Measurements from ENCODE around the gene SLC6A9.

Gene SLC6A9

GRCh38 chr1:43979528-43980254 lies 51.6 kb downstream of the SLC6A9 start:
- peaks cover 45 to 52% of the 10 kb centered on the region in 2 donors for H3K4me1 ChIP-seq (ENCODE audit: control insufficient read depth in 1 of 2, insufficient read depth in 2 of 2, low read length in 2 of 2)
- no peaks in the 10 kb centered on the region for H3K27me3 ChIP-seq (ENCODE audit: control insufficient read depth in 1 of 2, insufficient read depth in 2 of 2, low read length in 2 of 2)
- peak overlapping the region; percentile 21 for H3K27ac ChIP-seq (ENCODE audit: low read depth, low read length)
- H3K36me3 ChIP-seq (ENCODE audit: control insufficient read depth in 1 of 2, insufficient read depth in 2 of 2, low read length in 2 of 2) = peaks cover 15 to 27% of the 10 kb centered on the region in 2 donors
- peak overlapping the region; percentile 38 to 64 for H3K9ac ChIP-seq (ENCODE audit: low read depth in 1 of 2, low read length in 2 of 2)
- H3K4me3 ChIP-seq (ENCODE audit: low read depth in 1 of 2, low read length in 2 of 2) = peak overlapping the region; percentile 62 to 68
- H3K9me3 ChIP-seq (ENCODE audit: control insufficient read depth in 1 of 2, low read length in 2 of 2) = no peaks in the 10 kb centered on the region

GRCh38 chr1:43979261-43979527 lies 52.1 kb downstream of the SLC6A9 start:
- H3K9ac ChIP-seq (ENCODE audit: low read depth in 1 of 2, low read length in 2 of 2) = no peak overlapping the region
- no peaks in the 10 kb centered on the region for H3K27me3 ChIP-seq (ENCODE audit: control insufficient read depth in 1 of 2, insufficient read depth in 2 of 2, low read length in 2 of 2)
- peaks cover 47 to 54% of the 10 kb centered on the region in 2 donors for H3K4me1 ChIP-seq (ENCODE audit: control insufficient read depth in 1 of 2, insufficient read depth in 2 of 2, low read length in 2 of 2)
- H3K9me3 ChIP-seq (ENCODE audit: control insufficient read depth in 1 of 2, low read length in 2 of 2) = no peaks in the 10 kb centered on the region
- peak overlapping the region in 1 of 2 donors; percentile 68 for H3K4me3 ChIP-seq (ENCODE audit: low read depth in 1 of 2, low read length in 2 of 2)
- no peak overlapping the region for H3K27ac ChIP-seq (ENCODE audit: low read depth, low read length)
- H3K36me3 ChIP-seq (ENCODE audit: control insufficient read depth in 1 of 2, insufficient read depth in 2 of 2, low read length in 2 of 2) = peaks cover 15 to 24% of the 10 kb centered on the region in 2 donors

- Histone ChIP-seq H3K27me3 (ENCODE audit: control insufficient read depth in 1 of 2, insufficient read depth in 2 of 2, low read length in 2 of 2) (no peaks in the 10 kb centered on the region), H3K9ac (ENCODE audit: low read depth in 1 of 2, low read length in 2 of 2) (peak within 1 kb of the TSS; percentile 44 to 65), H3K4me3 (ENCODE audit: low read depth in 1 of 2, low read length in 2 of 2) (peak within 1 kb of the TSS; percentile 68 to 77), H3K9me3 (ENCODE audit: control insufficient read depth in 1 of 2, low read length in 2 of 2) (no peaks in the 10 kb centered on the region), H3K4me1 (ENCODE audit: control insufficient read depth in 1 of 2, insufficient read depth in 2 of 2, low read length in 2 of 2) (peaks cover 52 to 59% of the 10 kb centered on the region in 2 donors), H3K36me3 (ENCODE audit: control insufficient read depth in 1 of 2, insufficient read depth in 2 of 2, low read length in 2 of 2) (peaks cover 15 to 23% of the 10 kb centered on the region in 2 donors), H3K27ac (ENCODE audit: low read depth, low read length) (peak within 1 kb of the TSS; percentile 21)
These were observed 52.6 kb downstream of the SLC6A9 start, which contains the start of gene B4GALT2 for GRCh38 chr1:43978551-43979260. B4GALT2 (plus strand) TSS chr1:43979210; CDS start chr1:43981161, 1,951 bp downstream.

GRCh38 chr1:43978264-43978550 lies 53.1 kb downstream of the SLC6A9 start:
- Histone ChIP-seq H3K9ac (ENCODE audit: low read depth in 1 of 2, low read length in 2 of 2) (peak overlapping the region; percentile 44 to 65), H3K36me3 (ENCODE audit: control insufficient read depth in 1 of 2, insufficient read depth in 2 of 2, low read length in 2 of 2) (peaks cover 15 to 21% of the 10 kb centered on the region in 2 donors), H3K4me1 (ENCODE audit: control insufficient read depth in 1 of 2, insufficient read depth in 2 of 2, low read length in 2 of 2) (peaks cover 53 to 60% of the 10 kb centered on the region in 2 donors), H3K27ac (ENCODE audit: low read depth, low read length) (no peak overlapping the region), H3K27me3 (ENCODE audit: control insufficient read depth in 1 of 2, insufficient read depth in 2 of 2, low read length in 2 of 2) (no peaks in the 10 kb centered on the region), H3K9me3 (ENCODE audit: control insufficient read depth in 1 of 2, low read length in 2 of 2) (no peaks in the 10 kb centered on the region), H3K4me3 (ENCODE audit: low read depth in 1 of 2, low read length in 2 of 2) (peak overlapping the region in 1 of 2 donors; percentile 64)

GRCh38 chr1:43977376-43978263 lies 53.6 kb downstream of the SLC6A9 start:
- H3K4me1 ChIP-seq (ENCODE audit: control insufficient read depth in 1 of 2, insufficient read depth in 2 of 2, low read length in 2 of 2) = peaks cover 53 to 60% of the 10 kb centered on the region in 2 donors
- H3K9ac ChIP-seq (ENCODE audit: low read depth in 1 of 2, low read length in 2 of 2) = peak overlapping the region in 1 of 2 donors; percentile 9
- H3K27me3 ChIP-seq (ENCODE audit: control insufficient read depth in 1 of 2, insufficient read depth in 2 of 2, low read length in 2 of 2) = no peaks in the 10 kb centered on the region
- H3K9me3 ChIP-seq (ENCODE audit: control insufficient read depth in 1 of 2, low read length in 2 of 2) = no peaks in the 10 kb centered on the region
- peaks cover 15 to 23% of the 10 kb centered on the region in 2 donors for H3K36me3 ChIP-seq (ENCODE audit: control insufficient read depth in 1 of 2, insufficient read depth in 2 of 2, low read length in 2 of 2)
- H3K4me3 ChIP-seq (ENCODE audit: low read depth in 1 of 2, low read length in 2 of 2) = peak overlapping the region in 1 of 2 donors; percentile 4
- H3K27ac ChIP-seq (ENCODE audit: low read depth, low read length) = no peak overlapping the region

- Histone ChIP-seq H3K36me3 (ENCODE audit: control insufficient read depth in 1 of 2, insufficient read depth in 2 of 2, low read length in 2 of 2) (peaks cover 17 to 29% of the 10 kb centered on the region in 2 donors), H3K4me1 (ENCODE audit: control insufficient read depth in 1 of 2, insufficient read depth in 2 of 2, low read length in 2 of 2) (peaks cover 53 to 60% of the 10 kb centered on the region in 2 donors), H3K9ac (ENCODE audit: low read depth in 1 of 2, low read length in 2 of 2) (no peak overlapping the region), H3K27me3 (ENCODE audit: control insufficient read depth in 1 of 2, insufficient read depth in 2 of 2, low read length in 2 of 2) (no peaks in the 10 kb centered on the region), H3K27ac (ENCODE audit: low read depth, low read length) (no peak overlapping the region), H3K4me3 (ENCODE audit: low read depth in 1 of 2, low read length in 2 of 2) (peak overlapping the region in 1 of 2 donors; percentile 93), H3K9me3 (ENCODE audit: control insufficient read depth in 1 of 2, low read length in 2 of 2) (no peaks in the 10 kb centered on the region)
These were observed 54.4 kb downstream of the SLC6A9 start for GRCh38 chr1:43976890-43977289.

GRCh38 chr1:43976045-43976444 lies 55.2 kb downstream of the SLC6A9 start:
- Histone ChIP-seq H3K36me3 (ENCODE audit: control insufficient read depth in 1 of 2, insufficient read depth in 2 of 2, low read length in 2 of 2) (peaks cover 19 to 29% of the 10 kb centered on the region in 2 donors), H3K27me3 (ENCODE audit: control insufficient read depth in 1 of 2, insufficient read depth in 2 of 2, low read length in 2 of 2) (no peaks in the 10 kb centered on the region), H3K4me1 (ENCODE audit: control insufficient read depth in 1 of 2, insufficient read depth in 2 of 2, low read length in 2 of 2) (peaks cover 53 to 62% of the 10 kb centered on the region in 2 donors), H3K9ac (ENCODE audit: low read depth in 1 of 2, low read length in 2 of 2) (peak overlapping the region; percentile 87 to 99), H3K9me3 (ENCODE audit: control insufficient read depth in 1 of 2, low read length in 2 of 2) (no peaks in the 10 kb centered on the region), H3K4me3 (ENCODE audit: low read depth in 1 of 2, low read length in 2 of 2) (peak overlapping the region; percentile 82 to 93), H3K27ac (ENCODE audit: low read depth, low read length) (no peak overlapping the region)

GRCh38 chr1:43975249-43975961 lies 55.9 kb downstream of the SLC6A9 start:
- Histone ChIP-seq H3K4me3 (ENCODE audit: low read depth in 1 of 2, low read length in 2 of 2) (peak overlapping the region; percentile 82 to 93), H3K9me3 (ENCODE audit: control insufficient read depth in 1 of 2, low read length in 2 of 2) (no peaks in the 10 kb centered on the region), H3K9ac (ENCODE audit: low read depth in 1 of 2, low read length in 2 of 2) (peak overlapping the region; percentile 87 to 99), H3K4me1 (ENCODE audit: control insufficient read depth in 1 of 2, insufficient read depth in 2 of 2, low read length in 2 of 2) (peaks cover 53 to 62% of the 10 kb centered on the region in 2 donors), H3K36me3 (ENCODE audit: control insufficient read depth in 1 of 2, insufficient read depth in 2 of 2, low read length in 2 of 2) (peaks cover 19 to 29% of the 10 kb centered on the region in 2 donors), H3K27ac (ENCODE audit: low read depth, low read length) (peak overlapping the region; percentile 89), H3K27me3 (ENCODE audit: control insufficient read depth in 1 of 2, insufficient read depth in 2 of 2, low read length in 2 of 2) (no peaks in the 10 kb centered on the region)

- H3K9me3 ChIP-seq (ENCODE audit: control insufficient read depth in 1 of 2, low read length in 2 of 2) = no peaks in the 10 kb centered on the region
- H3K4me1 ChIP-seq (ENCODE audit: control insufficient read depth in 1 of 2, insufficient read depth in 2 of 2, low read length in 2 of 2) = peaks cover 49 to 59% of the 10 kb centered on the region in 2 donors
- peaks cover 19 to 29% of the 10 kb centered on the region in 2 donors for H3K36me3 ChIP-seq (ENCODE audit: control insufficient read depth in 1 of 2, insufficient read depth in 2 of 2, low read length in 2 of 2)
- peak within 1 kb of the TSS; percentile 87 to 99 for H3K9ac ChIP-seq (ENCODE audit: low read depth in 1 of 2, low read length in 2 of 2)
- peak within 1 kb of the TSS; percentile 89 for H3K27ac ChIP-seq (ENCODE audit: low read depth, low read length)
- H3K4me3 ChIP-seq (ENCODE audit: low read depth in 1 of 2, low read length in 2 of 2) = peak within 1 kb of the TSS; percentile 82 to 93
- no peaks in the 10 kb centered on the region for H3K27me3 ChIP-seq (ENCODE audit: control insufficient read depth in 1 of 2, insufficient read depth in 2 of 2, low read length in 2 of 2)
These were observed 56.6 kb downstream of the SLC6A9 start, which contains the start of gene ATP6V0B for GRCh38 chr1:43974443-43975248. ATP6V0B (plus strand) TSS chr1:43974960; CDS start chr1:43975041, 81 bp downstream.
